HG03039 (cell line): ENCODE measurements around the gene RAB4A.
"Not testable (repeated sequence)": the region's sequence is repeated elsewhere in the genome, so short reads cannot be mapped to it uniquely, and the experiment has no call there.

ENCODE experiments used
- ATAC-seq: cut with Tn5 transposase; IDR thresholded peaks from one replicate; pipeline ENCODE4 v1.9.1; 2021; ENCODE audit warnings: mild to moderate bottlenecking, moderate library complexity; ENCODE audit not compliant: unreplicated experiment

The RAB4A gene

GRCh38 chr1:229295745-229296144 lies 24.8 kb downstream of the RAB4A start:
- ATAC-seq, result no peak

DNA sequence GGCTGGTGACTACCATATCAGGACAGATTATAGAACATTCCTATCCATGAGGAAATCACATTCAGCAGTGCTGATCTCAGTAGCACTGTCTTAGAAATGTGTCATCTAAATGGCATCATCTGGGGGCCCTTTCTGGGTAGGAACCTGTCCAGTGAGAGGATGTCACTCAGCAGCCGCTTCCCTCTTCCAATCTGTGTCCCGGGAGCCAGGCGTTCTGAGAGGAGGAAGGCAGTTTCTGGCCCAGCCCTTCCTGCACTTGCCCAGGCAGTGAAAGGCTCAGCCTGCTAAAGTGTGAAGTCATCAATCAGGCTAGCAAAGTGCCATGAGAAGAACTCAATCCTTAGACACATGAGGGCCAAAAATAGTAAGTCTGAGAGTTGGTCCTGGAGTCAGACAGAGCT lies 25.6 kb downstream of the RAB4A start:
- no peak for ATAC-seq

DNA sequence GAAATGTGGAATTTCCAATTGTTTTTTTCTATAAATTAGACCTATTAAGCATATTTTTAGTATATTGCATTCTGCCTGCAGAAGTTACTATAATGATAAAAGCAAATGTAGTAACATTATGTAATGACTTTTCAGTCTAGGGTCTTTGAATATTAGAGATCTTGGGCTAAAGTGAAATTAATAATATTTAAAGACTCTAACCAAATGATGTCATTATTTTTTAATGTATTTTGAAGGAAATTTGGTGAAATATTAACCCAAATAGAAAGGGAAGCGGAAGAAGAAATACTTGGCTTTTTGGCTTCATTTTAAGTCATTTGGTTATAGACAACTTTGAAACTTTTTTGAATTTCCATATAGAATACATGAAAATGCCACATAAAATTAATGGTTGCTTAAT lies 26.8 kb downstream of the RAB4A start:
- no peak for ATAC-seq

DNA sequence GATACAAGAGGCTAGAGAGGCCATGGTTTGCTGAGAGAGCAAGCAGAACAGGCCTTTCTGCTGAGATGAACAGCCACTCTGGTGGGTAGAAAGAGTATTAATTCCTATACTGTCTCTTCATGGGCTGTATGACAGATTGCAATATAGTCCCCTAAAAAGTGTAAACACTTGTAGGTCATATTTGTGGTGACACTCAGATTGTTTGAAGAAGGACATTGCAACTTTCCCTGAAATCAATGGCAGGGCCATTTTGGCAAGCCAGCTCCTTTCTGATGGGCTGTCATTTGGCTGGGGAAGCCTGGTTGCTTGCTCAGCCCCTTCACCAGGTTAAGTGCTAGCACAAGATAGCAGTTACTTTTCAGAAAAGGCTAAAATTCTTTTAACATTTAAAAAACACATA lies 27.5 kb downstream of the RAB4A start:
- ATAC-seq, result no peak

- ATAC-seq, result no peak
Measured at GRCh38 chr1:229298887-229299503, 28.1 kb downstream of the RAB4A start.

- ATAC-seq, result no peak
Measured at GRCh38 chr1:229300099-229300757, 29.3 kb downstream of the RAB4A start.

DNA sequence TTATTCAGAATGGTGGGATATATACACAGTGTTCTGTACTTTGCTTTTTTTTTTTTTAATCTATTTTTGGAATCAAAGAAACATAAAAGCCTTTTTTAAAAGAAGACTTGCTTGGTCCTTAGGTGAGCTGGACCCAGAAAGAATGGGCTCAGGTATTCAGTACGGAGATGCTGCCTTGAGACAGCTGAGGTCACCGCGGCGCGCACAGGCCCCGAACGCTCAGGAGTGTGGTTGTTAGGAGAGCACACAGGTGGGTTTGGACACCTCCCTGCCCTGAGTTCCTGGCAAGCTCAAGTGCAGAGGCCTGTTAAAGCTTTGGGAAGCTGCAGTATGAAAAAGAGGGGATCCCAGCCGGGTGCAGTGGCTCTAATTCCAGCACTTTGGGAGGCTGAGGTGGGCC lies 31.8 kb downstream of the RAB4A start:
- ATAC-seq, result no peak

DNA sequence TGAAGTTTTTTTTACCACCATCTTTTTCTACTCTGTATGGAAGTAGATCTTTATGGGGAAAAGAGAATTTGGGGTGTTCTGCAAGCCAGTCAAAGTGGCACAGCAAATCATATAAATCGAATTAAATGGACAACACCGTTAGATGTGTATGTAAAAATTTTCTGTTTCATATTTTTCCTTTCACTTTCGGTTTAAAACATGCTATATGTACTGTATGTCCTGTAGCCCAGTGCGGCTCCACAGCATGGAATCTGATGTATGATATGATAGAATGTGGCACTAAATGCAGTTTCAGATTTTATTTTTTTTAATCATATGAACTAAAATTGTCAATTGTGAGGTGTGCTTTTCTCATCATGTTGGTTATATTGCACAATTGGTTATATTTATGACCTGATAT lies 32.9 kb downstream of the RAB4A start:
- ATAC-seq, result no peak

GRCh38 chr1:229305392-229305791 lies 34.5 kb downstream of the RAB4A start:
- ATAC-seq, result no peak

- no peak for ATAC-seq
Measured at GRCh38 chr1:229309074-229309473, 38.2 kb downstream of the RAB4A start.

DNA sequence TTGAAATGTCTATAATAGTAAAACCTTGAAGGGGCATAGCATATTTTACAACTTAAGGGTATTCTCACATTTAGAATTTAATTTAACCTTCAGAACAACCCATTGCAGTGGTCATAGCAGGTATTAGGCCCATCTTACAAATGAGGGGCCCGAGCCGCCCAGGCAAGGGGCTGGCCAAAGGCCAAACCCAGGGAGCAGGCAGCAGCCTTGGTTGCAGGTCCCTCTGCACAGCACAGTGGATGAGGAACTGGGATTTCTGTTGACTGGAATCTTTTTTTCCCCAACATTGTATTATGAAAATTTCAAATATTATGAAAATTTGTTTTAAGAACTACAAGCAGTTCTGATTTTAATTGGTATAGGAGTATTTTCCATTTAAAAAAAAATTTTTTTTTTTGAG lies 38.8 kb downstream of the RAB4A start:
- no peak for ATAC-seq

DNA sequence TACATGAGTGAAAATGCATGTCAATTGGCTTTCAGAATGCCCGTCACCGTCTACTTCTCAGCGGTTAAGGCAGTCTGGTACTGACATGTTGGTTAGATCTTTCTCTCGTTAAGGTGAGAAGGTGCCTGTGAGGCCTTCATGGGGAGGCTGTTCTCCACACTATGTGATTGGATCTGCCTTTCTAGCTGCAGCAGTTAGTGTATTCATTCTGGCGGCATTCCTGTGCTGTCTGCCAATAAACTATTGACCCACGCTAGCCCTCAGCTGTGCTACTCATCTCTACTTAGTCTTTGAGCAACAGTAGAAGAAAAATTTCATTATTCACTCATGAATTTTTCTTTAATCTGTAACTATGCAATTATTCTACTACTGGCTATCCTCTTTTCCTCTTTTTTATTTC lies 39.9 kb downstream of the RAB4A start:
- ATAC-seq, result no peak

GRCh38 chr1:229316166-229316565 lies 45.3 kb downstream of the RAB4A start:
- no peak for ATAC-seq

DNA sequence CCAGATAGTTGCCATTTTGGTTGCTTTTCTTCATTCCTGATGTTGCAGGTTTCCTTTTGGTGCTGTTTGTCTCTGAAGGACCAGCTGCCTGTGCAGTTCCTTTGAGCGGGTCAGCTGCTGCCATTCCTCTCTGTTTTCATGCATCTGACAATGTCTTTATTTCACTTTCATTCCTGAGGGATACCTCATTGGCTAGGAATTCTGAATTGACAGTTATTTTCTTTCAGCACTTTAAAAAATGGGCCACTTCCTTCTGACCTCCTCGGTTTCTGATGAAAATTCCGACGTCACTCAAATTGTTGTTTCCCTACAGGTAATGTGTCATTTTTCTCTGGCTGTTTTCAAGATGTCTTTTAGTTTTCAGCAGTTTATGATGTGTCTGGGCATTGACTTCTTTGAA lies 47.1 kb downstream of the RAB4A start:
- no peak for ATAC-seq

DNA sequence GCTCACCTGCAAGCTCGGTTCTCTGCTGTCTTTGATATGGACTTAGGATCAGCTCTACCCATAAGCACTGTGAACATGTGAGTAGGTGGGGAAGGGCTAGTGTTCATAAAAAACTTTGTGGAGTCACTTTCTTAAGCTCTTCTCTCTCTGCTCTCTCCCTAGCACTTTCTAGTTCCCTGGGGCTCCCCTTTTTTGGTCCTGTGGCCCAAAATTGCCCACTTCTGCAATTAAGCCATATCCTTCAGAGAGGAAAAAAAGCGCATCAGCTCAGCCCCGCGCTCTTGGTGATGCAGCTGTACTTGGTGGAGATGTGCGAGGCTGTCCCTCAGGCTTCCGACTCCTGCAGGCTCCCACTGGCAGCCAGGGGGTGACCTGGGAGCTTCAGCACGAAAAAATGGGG lies 48.6 kb downstream of the RAB4A start:
- no peak for ATAC-seq

DNA sequence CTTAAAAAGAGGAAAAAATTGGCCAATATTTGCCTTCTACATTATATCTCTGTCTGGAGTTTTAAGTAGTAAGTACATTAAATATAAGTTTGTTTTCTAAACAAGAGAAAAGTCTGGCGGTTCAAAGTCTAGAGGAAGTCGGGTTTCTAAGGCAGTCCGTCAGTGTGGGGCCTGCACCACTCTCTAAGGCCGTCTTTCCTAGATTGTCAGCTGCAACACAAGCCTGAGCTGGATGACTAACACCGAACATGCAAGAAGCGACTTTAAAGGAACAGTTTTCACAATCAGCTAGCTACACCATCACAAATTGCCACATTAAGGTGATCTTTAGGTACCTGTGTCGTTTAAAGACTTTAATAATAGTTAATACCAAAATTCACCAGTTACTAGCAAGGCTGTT lies 52.3 kb downstream of the RAB4A start:
- no peak for ATAC-seq

GRCh38 chr1:229323885-229324553 lies 53.1 kb downstream of the RAB4A start:
- ATAC-seq, result no peak

DNA sequence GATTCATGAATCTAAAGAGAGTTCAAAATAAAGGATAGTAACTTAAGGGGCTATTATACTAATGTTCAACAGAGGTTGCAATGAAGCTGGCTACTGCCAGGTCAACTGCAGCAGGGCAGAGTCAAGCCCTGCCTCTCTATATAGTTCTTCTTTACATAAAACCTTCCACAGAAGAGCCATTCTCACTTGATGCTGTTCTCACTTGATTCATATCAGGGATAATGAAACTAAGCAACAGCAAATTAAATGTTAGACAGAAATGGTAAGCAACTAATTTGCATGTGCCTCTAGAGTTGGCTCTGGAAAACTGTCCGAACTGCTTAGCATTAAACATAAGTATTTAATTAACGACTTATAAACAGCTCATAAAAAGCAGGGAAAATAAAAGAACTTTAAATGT lies 54.5 kb downstream of the RAB4A start:
- no peak for ATAC-seq

DNA sequence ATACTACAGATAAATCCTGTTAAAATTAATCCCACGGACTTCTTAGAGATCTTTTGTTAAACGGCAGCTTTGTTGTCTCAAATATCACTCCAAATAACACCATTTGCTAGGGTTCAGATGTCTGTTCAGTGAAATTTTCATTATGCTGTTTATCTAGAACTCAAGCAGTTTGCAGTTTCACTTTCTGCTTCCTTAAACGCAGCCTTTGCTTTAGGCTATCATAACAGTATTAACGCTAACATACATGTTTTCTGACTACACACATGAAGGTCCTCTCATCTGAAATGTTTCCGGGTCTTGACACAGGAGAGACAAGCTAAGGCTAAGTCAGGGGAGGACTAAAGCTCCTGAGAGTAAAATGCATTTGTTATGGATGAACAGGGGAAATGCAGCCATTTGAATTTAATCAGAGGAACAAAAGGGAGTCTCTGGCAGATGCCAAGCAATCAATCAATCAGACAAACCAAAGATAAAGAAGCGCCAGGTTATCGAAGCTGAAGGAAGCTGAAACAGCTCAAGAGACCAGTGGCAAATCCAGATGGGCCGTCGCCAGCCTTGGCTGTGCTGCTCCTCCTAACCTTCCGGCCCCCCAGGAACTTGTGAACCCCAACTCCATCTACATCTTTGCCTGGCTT lies 55.1 kb downstream of the RAB4A start:
- no peak for ATAC-seq

GRCh38 chr1:229326601-229327000 lies 55.7 kb downstream of the RAB4A start:
- ATAC-seq, result no peak

DNA sequence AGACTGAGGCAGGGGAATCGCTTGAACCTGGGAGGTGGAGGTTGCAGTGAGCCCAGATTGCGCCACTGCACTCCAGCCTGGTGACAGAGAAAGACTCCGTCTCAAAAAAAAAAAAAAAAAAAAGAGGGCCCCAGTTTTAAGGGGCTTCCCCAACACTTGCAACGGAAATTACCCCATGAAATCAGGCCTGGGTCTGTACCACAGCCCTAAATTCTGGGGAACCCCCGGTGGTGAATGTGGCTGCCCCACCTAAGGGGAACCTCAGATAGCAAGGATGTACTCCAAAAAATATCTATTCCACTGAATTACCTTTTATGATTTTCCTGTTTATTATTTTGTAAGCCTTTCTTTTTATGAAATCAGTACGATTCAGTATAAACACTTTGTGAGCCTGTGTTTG lies 56.9 kb downstream of the RAB4A start:
- not testable (repeated sequence) for ATAC-seq
